Nephron progenitor cell (in vitro differentiated cells): ENCODE measurements around the gene NEURL1.
A peak's percentile ranks its signal among the peaks of the same experiment; 100 is the strongest.

Source experiments
- DNase-seq: peaks from one replicate; pipeline ENCODE4 v3.0.0; 2021
- H3K27ac Mint-ChIP-seq: 2 replicates; pipeline ENCODE4 v1.8.0; 2021; ENCODE audit warnings: mild to moderate bottlenecking, moderate library complexity, mixed read lengths
- H3K27me3 Mint-ChIP-seq: 2 replicates; pipeline ENCODE4 v1.8.0; 2021; ENCODE audit warnings: mild to moderate bottlenecking, low read depth, mixed read lengths; ENCODE audit not compliant: poor library complexity
- H3K36me3 Mint-ChIP-seq: 2 replicates; pipeline ENCODE4 v1.8.0; 2021; ENCODE audit warnings: low read depth, mixed read lengths
- H3K4me1 Mint-ChIP-seq: 2 replicates; pipeline ENCODE4 v1.8.0; 2021; ENCODE audit warnings: mixed read lengths
- H3K4me3 Mint-ChIP-seq: 2 replicates; pipeline ENCODE4 v1.8.0; 2021; ENCODE audit warnings: mild to moderate bottlenecking, moderate library complexity, mixed read lengths
- H3K9me3 Mint-ChIP-seq: 2 replicates; pipeline ENCODE4 v1.8.0; 2021; ENCODE audit warnings: mild to moderate bottlenecking, moderate library complexity, mixed read lengths
- CTCF ChIP-seq: fragments of 200-600 bp; sonication (generic); IDR thresholded peaks from 2 replicates; pipeline ENCODE4 v1.5.0; 2021; ENCODE audit warnings: antibody characterized with exemption

NEURL1 gene

GRCh38 chr10:103584216-103585010, 90.9 kb downstream of the NEURL1 start:
- Mint-ChIP-seq H3K27ac (no peak overlapping the region), H3K4me3 (no peak overlapping the region), H3K4me1 (peaks cover 47% of the 10 kb centered on the region), H3K36me3 (peaks cover 33% of the 10 kb centered on the region), H3K9me3 (peaks cover 22% of the 10 kb centered on the region), H3K27me3 (peaks cover 10% of the 10 kb centered on the region)
- DNase-seq: no peak
- no peak for TF ChIP-seq CTCF

GRCh38 chr10:103585011-103585405, 91.5 kb downstream of the NEURL1 start:
- Mint-ChIP-seq H3K36me3 (peaks cover 33% of the 10 kb centered on the region), H3K4me3 (no peak overlapping the region), H3K4me1 (peaks cover 45% of the 10 kb centered on the region), H3K27ac (no peak overlapping the region), H3K9me3 (peaks cover 22% of the 10 kb centered on the region), H3K27me3 (peaks cover 10% of the 10 kb centered on the region)
- TF ChIP-seq CTCF: no peak
- no peak for DNase-seq

GRCh38 chr10:103587073-103587472, 93.6 kb downstream of the NEURL1 start:
- Mint-ChIP-seq H3K4me3 (no peak overlapping the region), H3K9me3 (peaks cover 22% of the 10 kb centered on the region), H3K4me1 (peaks cover 26% of the 10 kb centered on the region), H3K27ac (no peak overlapping the region), H3K27me3 (peaks cover 10% of the 10 kb centered on the region), H3K36me3 (peaks cover 33% of the 10 kb centered on the region)
- no peak for TF ChIP-seq CTCF
- no peak for DNase-seq

- TF ChIP-seq CTCF: no peak
- no peak for DNase-seq
- peak overlapping the region; percentile 63 for H3K27ac Mint-ChIP-seq
- peaks cover 14% of the 10 kb centered on the region for H3K4me1 Mint-ChIP-seq
- H3K4me3 Mint-ChIP-seq: no peak overlapping the region
- H3K36me3 Mint-ChIP-seq: peaks cover 29% of the 10 kb centered on the region
- H3K9me3 Mint-ChIP-seq: peaks cover 22% of the 10 kb centered on the region
- peaks cover 7% of the 10 kb centered on the region for H3K27me3 Mint-ChIP-seq
Observed at GRCh38 chr10:103589074-103589630, 95.6 kb downstream of the NEURL1 start.

GRCh38 chr10:103590060-103590459, 96.6 kb downstream of the NEURL1 start:
- peaks cover 22% of the 10 kb centered on the region for H3K9me3 Mint-ChIP-seq
- H3K27me3 Mint-ChIP-seq: peaks cover 5% of the 10 kb centered on the region
- no peak overlapping the region for H3K4me3 Mint-ChIP-seq
- no peak overlapping the region for H3K27ac Mint-ChIP-seq
- peaks cover 29% of the 10 kb centered on the region for H3K36me3 Mint-ChIP-seq
- TF ChIP-seq CTCF: no peak
- DNase-seq: no peak
- peaks cover 19% of the 10 kb centered on the region for H3K4me1 Mint-ChIP-seq
